CD14-positive monocyte (primary cell): Measurements from ENCODE around the gene CPNE4. TPM values are rescaled to one million over a fixed set of nuclear protein-coding genes. Genes with fewer than 3 reads are reported as not detected.

ENCODE experiments used
- DNase-seq, 3 donors: peaks; one replicate each; pipeline ENCODE4 v3.0.0-alpha.2; 2011 to 2022
- H2AFZ ChIP-seq: 2 replicates; pipeline ENCODE4 v1.6.0; 2012; ENCODE audit warnings: mild to moderate bottlenecking, low read depth, low read length, inconsistent platforms; ENCODE audit not compliant: insufficient read depth, poor library complexity, severe bottlenecking
- H3K27ac ChIP-seq, 2 donors: 1 replicate in 1 of 2; 2 replicates in 1 of 2; pipeline ENCODE4 v1.5.1; 2012 to 2013; ENCODE audit warnings: low read length in 2 of 2, control low read depth in 1 of 2, inconsistent platforms in 1 of 2, low read depth in 1 of 2, mild to moderate bottlenecking in 1 of 2
- H3K27me3 ChIP-seq, 2 donors: one replicate each; pipeline versions ENCODE4 v1.6.0 to v1.6.1; 2011 to 2013; ENCODE audit warnings: low read length in 2 of 2; ENCODE audit not compliant: control insufficient read depth in 2 of 2, insufficient read depth in 2 of 2
- H3K36me3 ChIP-seq, 2 donors: replicated peaks in 1 of 2; 1 replicate in 1 of 2; 2 replicates in 1 of 2; pipeline versions ENCODE4 v1.5.1 to v1.6.1; 2012 to 2013; ENCODE audit warnings: low read length in 2 of 2, control low read depth in 1 of 2, inconsistent platforms in 1 of 2, mild to moderate bottlenecking in 1 of 2; ENCODE audit not compliant: insufficient read depth in 2 of 2, control insufficient read depth in 1 of 2
- H3K4me1 ChIP-seq, 2 donors: 1 replicate in 1 of 2; 2 replicates in 1 of 2; pipeline versions ENCODE4 v1.5.1 to v1.6.1; 2012 to 2013; ENCODE audit warnings: low read length in 2 of 2, control low read depth in 1 of 2, inconsistent platforms in 1 of 2, mild to moderate bottlenecking in 1 of 2, moderate library complexity in 1 of 2; ENCODE audit not compliant: insufficient read depth in 2 of 2, control insufficient read depth in 1 of 2
- H3K4me2 ChIP-seq: replicated peaks from 2 replicates; pipeline ENCODE3; 2012; ENCODE audit warnings: low read length, moderate library complexity, mild to moderate bottlenecking; ENCODE audit not compliant: poor library complexity, severe bottlenecking; ENCODE audit errors: extremely low read depth
- H3K4me3 ChIP-seq, 3 experiments: fragments of 200-600 bp in 1 of 3; sonication (generic) in 1 of 3; replicated peaks in 1 of 3; 1 replicate in 2 of 3; 2 replicates in 1 of 3; pipeline ENCODE4 v1.5.1; 2011 to 2013; ENCODE audit warnings: low read length in 3 of 3, mild to moderate bottlenecking in 3 of 3, control low read depth in 2 of 3, low read depth in 2 of 3, inconsistent platforms in 1 of 3, moderate library complexity in 1 of 3
- H3K79me2 ChIP-seq: 2 replicates; pipeline ENCODE4 v1.6.0; 2012; ENCODE audit warnings: mild to moderate bottlenecking, control low read depth, inconsistent platforms, low read length, moderate library complexity; ENCODE audit not compliant: insufficient read depth
- H3K9ac ChIP-seq: 2 replicates; pipeline ENCODE4 v1.6.0; 2017; ENCODE audit warnings: low read length, mild to moderate bottlenecking; ENCODE audit not compliant: insufficient read depth, poor library complexity, severe bottlenecking
- H3K9me3 ChIP-seq, 2 donors: replicated peaks in 1 of 2; 1 replicate in 1 of 2; 2 replicates in 1 of 2; pipeline versions ENCODE4 v1.5.1 to v1.6.1; 2012 to 2013; ENCODE audit warnings: low read length in 2 of 2, control low read depth in 1 of 2; ENCODE audit not compliant: control insufficient read depth in 1 of 2, insufficient read depth in 1 of 2
- H4K20me1 ChIP-seq: 2 replicates; pipeline ENCODE4 v1.6.0; 2012; ENCODE audit warnings: mild to moderate bottlenecking, low read length, control low read depth, moderate library complexity; ENCODE audit not compliant: insufficient read depth
- H3K27ac Mint-ChIP-seq, 7 donors: one replicate each; pipeline ENCODE4 v1.8.0; 2020; ENCODE audit warnings: mild to moderate bottlenecking in 7 of 7, mixed read lengths in 7 of 7, moderate library complexity in 6 of 7, inconsistent platforms in 2 of 7
- H3K27me3 Mint-ChIP-seq, 3 donors: one replicate each; pipeline ENCODE4 v1.8.0; 2021 to 2022; ENCODE audit warnings: low read depth in 3 of 3, mild to moderate bottlenecking in 3 of 3, mixed read lengths in 3 of 3, moderate library complexity in 3 of 3, inconsistent platforms in 1 of 3
- H3K36me3 Mint-ChIP-seq, 2 donors: one replicate each; pipeline ENCODE4 v1.8.0; 2020; ENCODE audit warnings: mixed read lengths in 2 of 2, inconsistent platforms in 1 of 2, mild to moderate bottlenecking in 1 of 2
- H3K4me1 Mint-ChIP-seq: one replicate; pipeline ENCODE4 v1.8.0; 2020; ENCODE audit warnings: mild to moderate bottlenecking, mixed read lengths
- H3K4me3 Mint-ChIP-seq, 2 donors: one replicate each; pipeline ENCODE4 v1.8.0; 2020; ENCODE audit warnings: mild to moderate bottlenecking in 2 of 2, mixed read lengths in 2 of 2, moderate library complexity in 1 of 2
- H3K9me3 Mint-ChIP-seq, 7 donors: one replicate each; pipeline ENCODE4 v1.8.0; 2020 to 2022; ENCODE audit warnings: mixed read lengths in 7 of 7, mild to moderate bottlenecking in 6 of 7, moderate library complexity in 6 of 7, inconsistent platforms in 2 of 7
- CTCF ChIP-seq: fragments of 200-600 bp; IDR thresholded peaks from one replicate; pipeline ENCODE4 v1.8.0; 2022; ENCODE audit warnings: antibody characterized with exemption, mild to moderate bottlenecking
- WGBS: methylation state at CpG from one replicate; pipeline ENCODE4 v1.1.5; 2013; ENCODE audit warnings: missing lambda C conversion rate; ENCODE audit not compliant: insufficient coverage; 5-methylcytosine and 5-hydroxymethylcytosine counted together
- intact Hi-C, 2 donors: fragments of 100-400 bp; cut with micrococcal nuclease; formaldehyde crosslinking; loops; one replicate each; pipeline versions ENCODE4 v1.15.0 to v1.15.1; 2023
- polyA plus RNA-seq, 3 donors: library from polyadenylated mRNA; depleted of rRNA in 1 of 3; unstranded in 2 of 3; stranded (reverse) in 1 of 3; fragments of 300-500 nt in 2 of 3; fragments of >200 nt in 1 of 3; fragmentation: Illumina TruSeq in 2 of 3; gene quantifications; 1 replicate in 2 of 3; 2 replicates in 1 of 3; pipeline ENCODE4 v1.2.3, GENCODE V29; 2012 to 2021

CPNE4 gene
- polyA plus RNA-seq, 3 donors: not detected

GRCh38 chr3:131812433-131812832, 222.4 kb downstream of the CPNE4 start:
- Mint-ChIP-seq H3K27me3 (peaks cover 0 to 3% (median 0%) of the 10 kb centered on the region in 3 donors), H3K9me3 (peaks cover 0 to 1% (median 0%) of the 10 kb centered on the region in 7 donors), H3K4me1 (peaks cover 3% of the 10 kb centered on the region), H3K36me3 (no peaks in the 10 kb centered on the region), H3K27ac (no peak overlapping the region), H3K4me3 (no peak overlapping the region)
- DNase-seq: no peak
- Histone ChIP-seq H3K9me3 (no peaks in the 10 kb centered on the region), H2AFZ (no peak overlapping the region), H3K9ac (no peak overlapping the region), H3K36me3 (no peaks in the 10 kb centered on the region), H3K27ac (no peak overlapping the region), H3K27me3 (no peaks in the 10 kb centered on the region), H3K79me2 (no peaks in the 10 kb centered on the region), H3K4me3 (no peak overlapping the region), H3K4me1 (no peaks in the 10 kb centered on the region), H3K4me2 (no peak overlapping the region), H4K20me1 (no peaks in the 10 kb centered on the region)
- WGBS: 100% methylated on average over 1 of the region's 1 CpG
- intact Hi-C loops: no loop called here
- no peak for TF ChIP-seq CTCF

- Mint-ChIP-seq H3K27ac (no peak overlapping the region), H3K27me3 (peaks cover 0 to 3% (median 0%) of the 10 kb centered on the region in 3 donors), H3K36me3 (no peaks in the 10 kb centered on the region), H3K4me1 (peaks cover 9% of the 10 kb centered on the region), H3K4me3 (no peak overlapping the region), H3K9me3 (peaks cover 0 to 1% (median 0%) of the 10 kb centered on the region in 7 donors)
- Histone ChIP-seq H4K20me1 (no peaks in the 10 kb centered on the region), H3K9me3 (no peaks in the 10 kb centered on the region), H3K4me3 (no peak overlapping the region), H3K36me3 (no peaks in the 10 kb centered on the region), H2AFZ (no peak overlapping the region), H3K4me1 (peaks cover 7 to 8% of the 10 kb centered on the region in 2 donors), H3K4me2 (no peak overlapping the region), H3K9ac (no peak overlapping the region), H3K27me3 (no peaks in the 10 kb centered on the region), H3K27ac (no peak overlapping the region), H3K79me2 (no peaks in the 10 kb centered on the region)
- no peak for TF ChIP-seq CTCF
- no peak for DNase-seq
- intact Hi-C loops: no loop called here
- no CpG with 5 or more reads among the region's 2 CpGs for WGBS
These were observed 223.3 kb downstream of the CPNE4 start for GRCh38 chr3:131811481-131811880.
